Testis (tissue), 2 donors: Measurements from ENCODE around the gene MEGF9.

Experiments
- POLR2A ChIP-seq: fragments of 450-650 bp; IDR thresholded peaks from one replicate; pipeline ENCODE4 v1.6.1; 2017; ENCODE audit warnings: antibody characterized with exemption, mild to moderate bottlenecking, moderate library complexity
- TF ChIP-seq, protein P1 (sequence below), 3 experiments: fragments of 450-650 bp in 2 of 3; fragments of 200-600 bp in 1 of 3; sonication (generic) in 1 of 3; IDR thresholded peaks; one replicate each; pipeline ENCODE4 v1.5.1; 2016 to 2019; ENCODE audit warnings: antibody characterized with exemption in 3 of 3, mild to moderate bottlenecking in 2 of 3, moderate library complexity in 1 of 3

DNA sequence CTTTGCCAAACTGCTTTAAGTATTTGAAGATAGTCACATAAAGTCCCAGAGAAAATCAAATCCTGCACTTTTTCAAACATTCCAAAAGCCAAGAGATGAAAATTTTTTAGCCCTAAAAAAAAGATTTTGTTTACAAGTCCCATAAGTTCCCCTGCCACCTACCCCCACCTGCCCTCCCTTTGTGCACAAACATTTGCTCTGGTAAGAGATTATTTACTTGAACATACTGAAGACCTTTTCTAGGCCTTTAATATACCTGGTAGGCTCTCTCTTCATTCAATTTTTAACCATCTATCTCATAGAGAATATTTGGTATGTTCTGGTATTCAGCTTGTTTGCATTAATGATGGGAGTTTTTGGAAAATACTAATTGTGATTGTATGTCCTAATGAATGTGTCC is 50.3 kb downstream of the MEGF9 start:
- TF ChIP-seq POLR2A: no peak
- TF ChIP-seq, protein P1, sequence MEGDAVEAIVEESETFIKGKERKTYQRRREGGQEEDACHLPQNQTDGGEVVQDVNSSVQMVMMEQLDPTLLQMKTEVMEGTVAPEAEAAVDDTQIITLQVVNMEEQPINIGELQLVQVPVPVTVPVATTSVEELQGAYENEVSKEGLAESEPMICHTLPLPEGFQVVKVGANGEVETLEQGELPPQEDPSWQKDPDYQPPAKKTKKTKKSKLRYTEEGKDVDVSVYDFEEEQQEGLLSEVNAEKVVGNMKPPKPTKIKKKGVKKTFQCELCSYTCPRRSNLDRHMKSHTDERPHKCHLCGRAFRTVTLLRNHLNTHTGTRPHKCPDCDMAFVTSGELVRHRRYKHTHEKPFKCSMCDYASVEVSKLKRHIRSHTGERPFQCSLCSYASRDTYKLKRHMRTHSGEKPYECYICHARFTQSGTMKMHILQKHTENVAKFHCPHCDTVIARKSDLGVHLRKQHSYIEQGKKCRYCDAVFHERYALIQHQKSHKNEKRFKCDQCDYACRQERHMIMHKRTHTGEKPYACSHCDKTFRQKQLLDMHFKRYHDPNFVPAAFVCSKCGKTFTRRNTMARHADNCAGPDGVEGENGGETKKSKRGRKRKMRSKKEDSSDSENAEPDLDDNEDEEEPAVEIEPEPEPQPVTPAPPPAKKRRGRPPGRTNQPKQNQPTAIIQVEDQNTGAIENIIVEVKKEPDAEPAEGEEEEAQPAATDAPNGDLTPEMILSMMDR (IDR thresholded peaks at IDR 0.05): no peak
